ENCODE data around the gene MMUT. TPM values are rescaled to one million over a fixed set of nuclear protein-coding genes. Genes with fewer than 3 reads are reported as not detected.
A peak's percentile ranks its signal among the peaks of the same experiment; 100 is the strongest.

The MMUT gene
- total RNA-seq, 1 donor from 2014 or later = 27.6 TPM

DNA sequence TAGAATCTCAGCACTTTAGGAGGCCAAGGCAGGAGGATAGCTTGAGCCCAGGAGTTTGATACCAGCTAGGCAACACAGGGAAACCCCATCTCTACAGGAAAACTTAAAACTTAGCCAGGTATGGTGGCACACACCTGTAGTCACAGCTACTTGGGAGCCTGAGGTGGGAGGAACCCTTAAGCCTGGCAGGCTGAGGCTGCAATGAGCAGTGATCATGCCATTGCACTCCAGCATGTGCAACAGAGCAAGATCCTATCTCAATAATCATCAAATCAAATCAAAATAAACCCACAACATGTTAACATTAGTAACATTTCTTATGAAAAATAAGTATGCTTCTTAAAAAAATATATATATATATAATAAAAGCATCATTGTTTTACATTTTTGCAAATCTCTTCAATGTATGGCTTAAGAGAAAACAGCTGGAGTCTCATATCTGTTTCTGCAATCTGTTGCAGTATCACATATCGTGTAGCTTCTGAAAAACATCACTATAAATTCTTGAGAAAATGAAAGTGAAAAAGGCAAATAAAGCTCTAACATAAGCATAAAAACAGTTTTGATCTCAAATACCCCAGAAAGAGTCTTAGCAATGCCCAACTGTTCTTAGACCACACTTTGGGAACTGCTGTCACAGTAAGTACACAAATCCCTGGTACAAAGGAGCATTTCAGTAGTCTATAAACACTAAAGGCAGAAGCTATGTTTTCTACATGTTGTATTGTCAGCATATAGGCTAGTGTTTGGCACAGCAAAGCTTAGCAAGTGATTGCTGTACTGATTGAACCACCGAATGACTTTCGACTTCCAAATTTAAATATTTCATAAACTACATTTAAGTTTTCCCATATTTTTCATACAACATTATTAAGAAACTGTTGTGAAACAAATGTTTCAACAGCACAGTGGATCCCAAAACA is 8.0 kb downstream of the MMUT start:
- Mint-ChIP-seq H3K27me3 (no peaks in the 10 kb centered on the region), H3K9me3 (no peaks in the 10 kb centered on the region), H3K4me1 (ENCODE audit: unreplicated experiment) (no peaks in the 10 kb centered on the region), H3K36me3 (peaks cover 7% of the 10 kb centered on the region), H3K27ac (no peak overlapping the region), H3K4me3 (no peak overlapping the region)
- DNase-seq (ENCODE audit: extremely low spot score, unreplicated experiment) = no peak
- no peak for TF ChIP-seq CTCF (conservative IDR thresholded peaks at IDR 0.05)

- TF ChIP-seq CTCF (conservative IDR thresholded peaks at IDR 0.05) = peak; percentile 74
- H3K27ac Mint-ChIP-seq = no peak overlapping the region
- H3K27me3 Mint-ChIP-seq = no peaks in the 10 kb centered on the region
- H3K4me1 Mint-ChIP-seq (ENCODE audit: unreplicated experiment) = no peaks in the 10 kb centered on the region
- no peaks in the 10 kb centered on the region for H3K9me3 Mint-ChIP-seq
- H3K36me3 Mint-ChIP-seq = peaks cover 12% of the 10 kb centered on the region
- H3K4me3 Mint-ChIP-seq = no peak overlapping the region
- no peak for DNase-seq (ENCODE audit: extremely low spot score, unreplicated experiment)
Observed at GRCh38 chr6:49453221-49453620, 9.8 kb downstream of the MMUT start.

DNA sequence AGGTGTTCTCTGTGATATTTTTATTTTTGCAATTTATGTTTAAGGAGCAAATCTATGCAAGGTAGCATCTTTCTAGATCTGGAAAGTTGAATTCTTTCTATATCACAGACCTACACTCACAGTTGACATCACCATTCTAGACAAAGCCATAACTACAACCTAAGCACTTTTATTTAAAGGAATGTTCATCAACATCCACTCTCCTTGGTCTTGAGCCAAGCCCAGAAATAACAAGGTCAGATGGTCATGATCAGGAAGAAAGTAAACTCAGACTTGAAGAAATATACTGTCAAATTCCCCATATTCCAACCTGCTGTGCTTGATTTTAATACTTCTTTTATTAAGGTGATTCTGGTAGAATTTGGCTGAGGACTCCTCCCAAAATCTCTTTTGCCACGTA is 32.2 kb downstream of the MMUT start:
- no peak for TF ChIP-seq CTCF (conservative IDR thresholded peaks at IDR 0.05)
- H3K9me3 Mint-ChIP-seq = no peaks in the 10 kb centered on the region
- peaks cover 19% of the 10 kb centered on the region for H3K36me3 Mint-ChIP-seq
- no peaks in the 10 kb centered on the region for H3K27me3 Mint-ChIP-seq
- H3K27ac Mint-ChIP-seq = no peak overlapping the region
- no peaks in the 10 kb centered on the region for H3K4me1 Mint-ChIP-seq (ENCODE audit: unreplicated experiment)
- no peak overlapping the region for H3K4me3 Mint-ChIP-seq
- DNase-seq (ENCODE audit: extremely low spot score, unreplicated experiment) = no peak

- TF ChIP-seq CTCF (conservative IDR thresholded peaks at IDR 0.05) = no peak
- Mint-ChIP-seq H3K27me3 (no peaks in the 10 kb centered on the region), H3K27ac (no peak overlapping the region), H3K4me3 (no peak overlapping the region), H3K9me3 (no peaks in the 10 kb centered on the region), H3K36me3 (peaks cover 13% of the 10 kb centered on the region), H3K4me1 (ENCODE audit: unreplicated experiment) (no peaks in the 10 kb centered on the region)
- no peak for DNase-seq (ENCODE audit: extremely low spot score, unreplicated experiment)
Observed at GRCh38 chr6:49430187-49430586, 32.9 kb downstream of the MMUT start.

GRCh38 chr6:49423817-49424216 is 39.2 kb downstream of the MMUT start:
- H3K27me3 Mint-ChIP-seq = no peaks in the 10 kb centered on the region
- no peak overlapping the region for H3K4me3 Mint-ChIP-seq
- no peak for DNase-seq (ENCODE audit: extremely low spot score, unreplicated experiment)
- H3K9me3 Mint-ChIP-seq = no peaks in the 10 kb centered on the region
- H3K4me1 Mint-ChIP-seq (ENCODE audit: unreplicated experiment) = no peaks in the 10 kb centered on the region
- H3K36me3 Mint-ChIP-seq = no peaks in the 10 kb centered on the region
- H3K27ac Mint-ChIP-seq = no peak overlapping the region
- no peak for TF ChIP-seq CTCF (conservative IDR thresholded peaks at IDR 0.05)

All from type B pancreatic cell (in vitro differentiated cells).